Right cardiac atrium (tissue), 5 donors: Measurements from ENCODE around the gene SMG6. TPM values are rescaled to one million over a fixed set of nuclear protein-coding genes. Genes with fewer than 3 reads are reported as not detected.

Experiments
- ATAC-seq, 2 donors: fragments of 200-7000 bp; cut with Tn5 transposase; one replicate each; pipeline versions ENCODE4 v1.8.0 to v1.9.1; 2020; ENCODE audit warnings: moderate library complexity in 2 of 2, mild to moderate bottlenecking in 1 of 2
- DNase-seq, 3 donors: peaks; one replicate each; pipeline ENCODE4 v3.0.0-alpha.2; 2020
- H3K27ac ChIP-seq: one replicate; pipeline ENCODE4 v1.5.1; 2013; ENCODE audit warnings: mild to moderate bottlenecking, low read length, control low read depth, moderate library complexity
- H3K27me3 ChIP-seq: one replicate; pipeline ENCODE4 v1.6.1; 2013; ENCODE audit not compliant: control insufficient read depth, insufficient read depth
- H3K4me1 ChIP-seq: one replicate; pipeline ENCODE4 v1.6.1; 2013; ENCODE audit warnings: low read length; ENCODE audit not compliant: control insufficient read depth, insufficient read depth
- H3K4me3 ChIP-seq: one replicate; pipeline ENCODE4 v1.5.1; 2013; ENCODE audit warnings: low read length, control low read depth
- H3K9me3 ChIP-seq: one replicate; pipeline ENCODE4 v1.6.1; 2013; ENCODE audit warnings: low read length; ENCODE audit not compliant: control insufficient read depth
- WGBS: extraction: QIAGEN DNeasy Blood & Tissue Kit; methylation state at CpG from one replicate; pipeline ENCODE4 v1.1.7; 2013; 5-methylcytosine and 5-hydroxymethylcytosine counted together
- intact Hi-C, 4 donors: fragments of 100-400 bp; cut with DNase I; formaldehyde crosslinking; loops; one replicate each; pipeline versions ENCODE4 v1.11.0 to v1.14.0; 2022 to 2023
- polyA plus RNA-seq: library from polyadenylated mRNA; stranded (reverse); fragments of 200-250 nt; gene quantifications from one replicate; pipeline ENCODE4 v1.2.3, GENCODE V29; 2013
- total RNA-seq, 4 donors: library from RNA; stranded (reverse); fragmentation: NEBNext Ultra II Directional; extraction: Animal tissue kit (Norgen Biotek cat#: 25700); gene quantifications; one replicate each; pipeline ENCODE4 v1.2.1, GENCODE V29; 2021
- donor health status: healthy with polysubstance abuse.
- donor health status: DM: no; HTN: yes; CAD: no.
- donor health status: DM: no; HTN: no; CAD: no.
- donor health status: DM: no; HTN: yes; CAD: no; lungs with severe emphysema.
- donor health status: DM: yes; HTN: yes; CAD: no.

SMG6 gene
- total and polyA plus RNA-seq, 5 donors = 18.7 to 36.0 (median 27.6) TPM

DNA sequence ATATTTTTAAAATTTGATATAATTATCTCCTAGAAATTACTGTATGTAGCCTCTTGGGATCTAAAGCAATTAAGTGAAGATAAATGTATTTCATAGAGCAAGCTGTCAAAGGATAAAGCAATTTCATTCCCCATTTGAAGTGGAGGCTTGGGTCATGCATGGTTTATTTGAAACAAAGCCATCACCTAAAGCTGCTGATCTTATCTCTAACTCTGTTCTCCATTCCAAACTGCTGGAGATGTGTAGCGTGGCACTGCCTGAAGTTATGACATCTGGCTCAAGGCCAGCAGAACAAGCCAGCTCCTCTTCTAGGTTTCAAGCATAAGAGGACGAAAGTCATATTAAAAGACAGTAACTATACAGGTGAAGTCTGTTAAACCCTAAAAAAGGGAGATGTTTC lies 164.8 kb downstream of the SMG6 start:
- intact Hi-C loops = no loop called here
- Histone ChIP-seq H3K9me3 (no peaks in the 10 kb centered on the region), H3K27ac (no peak overlapping the region), H3K27me3 (no peaks in the 10 kb centered on the region), H3K4me1 (peaks cover 9% of the 10 kb centered on the region), H3K4me3 (no peak overlapping the region)
- 34% methylated on average over 2 of the region's 2 CpGs for WGBS
- peak; percentile 53 to 71 for ATAC-seq
- peak in 2 of 3 donors; percentile 54 to 62 for DNase-seq

DNA sequence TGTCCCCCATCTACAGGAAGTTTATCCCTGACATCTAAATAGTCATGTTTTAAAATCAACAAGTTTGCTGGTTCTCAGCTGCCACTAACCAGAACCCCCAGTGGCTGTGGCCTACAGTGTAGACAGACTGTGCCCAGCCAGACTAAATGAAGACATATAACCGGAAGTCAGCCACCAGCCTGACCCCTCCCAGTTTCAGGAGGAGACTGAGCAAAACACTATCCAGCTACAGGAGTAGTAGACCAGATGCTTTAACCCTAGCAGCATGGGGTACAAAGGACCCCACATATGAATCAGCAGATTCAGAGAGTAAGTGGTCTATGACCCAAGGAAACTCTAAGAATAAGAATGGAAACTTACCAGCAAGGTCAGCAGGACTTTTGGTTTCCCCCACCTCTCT lies 165.3 kb downstream of the SMG6 start:
- H3K27ac ChIP-seq = peak overlapping the region; percentile 61
- H3K27me3 ChIP-seq = no peaks in the 10 kb centered on the region
- peak; percentile 81 to 82 for ATAC-seq
- no peak overlapping the region for H3K4me3 ChIP-seq
- WGBS = 16% methylated on average over 1 of the region's 1 CpG
- DNase-seq = peak in 1 of 3 donors; percentile 59
- peaks cover 9% of the 10 kb centered on the region for H3K4me1 ChIP-seq
- intact Hi-C loops = no loop called here
- H3K9me3 ChIP-seq = no peaks in the 10 kb centered on the region

DNA sequence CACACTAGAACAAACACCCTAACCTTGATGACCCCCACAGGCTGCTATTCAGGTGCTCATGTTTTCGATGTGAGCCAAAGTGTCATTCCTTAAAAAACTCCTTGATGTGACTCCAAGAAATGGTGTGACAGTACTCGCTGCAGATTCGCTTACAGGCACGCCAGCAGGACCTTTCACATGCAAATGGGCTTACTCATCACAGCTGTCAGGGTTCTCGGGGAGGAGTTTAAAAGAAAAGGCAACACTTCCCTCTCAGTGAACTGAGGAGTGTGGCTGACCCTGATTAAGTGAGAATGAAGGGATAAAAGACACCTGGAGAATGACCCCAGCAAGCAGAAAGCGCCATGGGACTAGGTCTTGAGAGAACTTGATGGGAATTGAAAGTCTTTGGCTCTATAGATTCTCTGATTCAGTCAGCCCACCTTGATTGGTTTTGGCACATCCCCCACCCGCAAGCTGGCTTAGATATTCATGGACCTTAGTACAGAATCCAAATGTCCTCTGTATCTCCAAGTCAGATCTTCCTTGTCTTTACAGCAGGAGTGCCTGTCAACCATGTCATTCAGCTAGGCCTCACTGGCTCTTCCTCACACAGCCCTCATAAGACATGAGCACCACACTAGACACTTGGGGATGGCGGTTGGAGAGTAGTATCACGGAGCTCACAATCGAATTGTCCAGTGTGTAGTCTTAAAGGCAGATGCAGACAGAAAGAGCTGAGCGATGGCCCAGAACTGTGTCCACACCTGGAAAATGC lies 166.1 kb downstream of the SMG6 start:
- Histone ChIP-seq H3K4me3 (no peak overlapping the region), H3K9me3 (no peaks in the 10 kb centered on the region), H3K4me1 (peaks cover 9% of the 10 kb centered on the region), H3K27ac (peak overlapping the region; percentile 8), H3K27me3 (no peaks in the 10 kb centered on the region)
- intact Hi-C loops = no loop called here
- ATAC-seq = peak; percentile 55 to 62
- DNase-seq = no peak
- WGBS = 77% methylated on average over 11 of the region's 11 CpGs

DNA sequence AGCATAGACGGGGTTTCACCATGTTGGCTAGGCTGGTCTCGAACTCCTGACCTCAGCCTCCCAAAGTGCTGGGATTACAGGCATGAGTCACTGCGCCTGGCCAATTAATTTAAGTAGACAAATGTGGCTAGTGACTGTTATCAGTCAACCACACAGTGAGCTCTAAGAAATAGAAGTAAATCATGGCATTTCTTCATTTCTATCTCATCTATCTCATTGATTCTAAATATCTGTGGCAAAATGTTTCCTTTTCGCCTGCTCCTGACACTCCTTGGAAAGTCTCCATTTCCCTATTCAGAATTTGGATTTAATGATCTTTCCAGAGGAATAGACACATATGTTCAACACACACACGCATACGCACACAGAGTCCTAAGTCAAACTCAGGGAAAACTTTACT lies 167.3 kb downstream of the SMG6 start:
- H3K9me3 ChIP-seq = no peaks in the 10 kb centered on the region
- no peak for DNase-seq
- ATAC-seq = no peak
- H3K4me1 ChIP-seq = peaks cover 9% of the 10 kb centered on the region
- no peak overlapping the region for H3K27ac ChIP-seq
- H3K27me3 ChIP-seq = no peaks in the 10 kb centered on the region
- 94% methylated on average over 6 of the region's 6 CpGs for WGBS
- intact Hi-C loops = no loop called here
- H3K4me3 ChIP-seq = no peak overlapping the region

DNA sequence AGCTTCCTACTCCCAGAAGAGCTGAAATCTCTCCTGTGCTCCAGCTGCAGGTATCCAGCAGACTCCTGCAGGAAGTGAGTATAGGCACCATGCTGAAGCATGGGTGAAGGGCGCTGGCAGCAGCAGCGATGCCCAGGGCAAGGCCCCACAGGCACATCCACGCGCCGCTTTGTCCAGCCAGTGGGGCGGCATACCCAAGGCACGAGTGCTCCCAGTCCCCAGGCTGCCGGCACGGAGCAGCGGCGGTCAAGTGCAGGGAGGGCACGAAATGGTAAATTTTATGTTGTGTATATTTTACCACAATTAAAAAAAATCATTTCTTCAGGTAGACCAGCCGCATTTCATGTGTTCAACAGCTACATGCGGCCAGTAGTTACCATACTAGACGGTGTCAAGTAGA lies 175.6 kb downstream of the SMG6 start:
- Histone ChIP-seq H3K4me3 (no peak overlapping the region), H3K4me1 (peaks cover 15% of the 10 kb centered on the region), H3K27me3 (no peaks in the 10 kb centered on the region), H3K27ac (no peak overlapping the region), H3K9me3 (no peaks in the 10 kb centered on the region)
- 98% methylated on average over 15 of the region's 15 CpGs for WGBS
- intact Hi-C loops = loop anchor here in 1 of 4 donors (10.0 kb wide), 1 partner anchor 63 kb away; no protein-coding TSS in a partner anchor
- DNase-seq = no peak
- no peak for ATAC-seq

DNA sequence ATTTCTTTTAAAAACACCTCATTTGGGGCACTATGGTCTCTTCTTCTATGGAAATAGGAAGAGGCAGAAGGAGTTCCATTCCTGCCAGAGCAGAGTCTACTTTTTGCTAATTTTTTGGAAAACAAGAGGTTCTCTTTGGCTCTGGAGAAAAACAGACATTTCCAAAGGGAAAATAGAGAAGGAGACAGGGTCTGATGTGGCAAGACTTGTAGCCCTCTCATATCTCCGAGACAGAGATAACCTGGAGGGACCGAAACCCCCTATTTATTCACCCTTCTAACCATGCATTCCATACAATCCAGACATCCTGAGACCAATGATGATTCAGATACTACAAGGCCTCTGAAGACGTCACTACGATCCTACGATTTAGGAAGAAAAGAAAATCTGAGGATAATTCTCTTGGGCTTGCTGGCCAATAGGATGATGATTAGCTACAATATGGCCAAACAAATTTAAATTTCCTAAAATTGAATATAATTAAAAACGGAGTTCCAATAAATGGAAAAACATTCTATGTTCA lies 178.5 kb downstream of the SMG6 start:
- DNase-seq (no peak), ATAC-seq (no peak)
- intact Hi-C loops = loop anchor here in 1 of 4 donors (10.0 kb wide), 1 partner anchor 60 kb away; no protein-coding TSS in a partner anchor
- no peaks in the 10 kb centered on the region for H3K9me3 ChIP-seq
- 95% methylated on average over 6 of the region's 6 CpGs for WGBS
- peaks cover 18% of the 10 kb centered on the region for H3K4me1 ChIP-seq
- H3K4me3 ChIP-seq = no peak overlapping the region
- H3K27me3 ChIP-seq = no peaks in the 10 kb centered on the region
- no peak overlapping the region for H3K27ac ChIP-seq

DNA sequence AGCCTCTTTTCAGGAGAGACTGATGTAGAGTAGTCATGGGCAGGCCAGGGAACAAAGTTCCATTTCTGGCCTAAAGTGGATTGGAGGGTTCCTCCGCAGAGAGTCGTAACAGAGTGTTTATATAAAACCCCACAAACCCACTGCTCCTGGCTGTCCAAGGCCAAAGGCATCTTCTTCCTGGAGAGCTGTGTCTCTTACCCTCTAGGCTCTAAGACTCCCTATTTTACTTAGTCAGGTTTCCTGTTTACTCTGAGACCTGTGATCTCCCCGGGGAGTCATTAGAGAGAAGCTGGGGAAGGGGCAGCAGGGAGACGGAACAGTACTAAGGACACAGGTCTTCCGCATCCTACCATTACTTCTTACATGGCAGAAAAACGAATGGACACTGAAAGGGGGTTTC lies 179.2 kb downstream of the SMG6 start:
- Histone ChIP-seq H3K9me3 (no peaks in the 10 kb centered on the region), H3K4me1 (peaks cover 18% of the 10 kb centered on the region), H3K4me3 (no peak overlapping the region), H3K27ac (peak overlapping the region; percentile 82), H3K27me3 (no peaks in the 10 kb centered on the region)
- ATAC-seq (no peak), DNase-seq (no peak)
- WGBS = 67% methylated on average over 6 of the region's 6 CpGs
- intact Hi-C loops = loop anchor here in 1 of 4 donors (10.0 kb wide), 1 partner anchor 60 kb away; no protein-coding TSS in a partner anchor

DNA sequence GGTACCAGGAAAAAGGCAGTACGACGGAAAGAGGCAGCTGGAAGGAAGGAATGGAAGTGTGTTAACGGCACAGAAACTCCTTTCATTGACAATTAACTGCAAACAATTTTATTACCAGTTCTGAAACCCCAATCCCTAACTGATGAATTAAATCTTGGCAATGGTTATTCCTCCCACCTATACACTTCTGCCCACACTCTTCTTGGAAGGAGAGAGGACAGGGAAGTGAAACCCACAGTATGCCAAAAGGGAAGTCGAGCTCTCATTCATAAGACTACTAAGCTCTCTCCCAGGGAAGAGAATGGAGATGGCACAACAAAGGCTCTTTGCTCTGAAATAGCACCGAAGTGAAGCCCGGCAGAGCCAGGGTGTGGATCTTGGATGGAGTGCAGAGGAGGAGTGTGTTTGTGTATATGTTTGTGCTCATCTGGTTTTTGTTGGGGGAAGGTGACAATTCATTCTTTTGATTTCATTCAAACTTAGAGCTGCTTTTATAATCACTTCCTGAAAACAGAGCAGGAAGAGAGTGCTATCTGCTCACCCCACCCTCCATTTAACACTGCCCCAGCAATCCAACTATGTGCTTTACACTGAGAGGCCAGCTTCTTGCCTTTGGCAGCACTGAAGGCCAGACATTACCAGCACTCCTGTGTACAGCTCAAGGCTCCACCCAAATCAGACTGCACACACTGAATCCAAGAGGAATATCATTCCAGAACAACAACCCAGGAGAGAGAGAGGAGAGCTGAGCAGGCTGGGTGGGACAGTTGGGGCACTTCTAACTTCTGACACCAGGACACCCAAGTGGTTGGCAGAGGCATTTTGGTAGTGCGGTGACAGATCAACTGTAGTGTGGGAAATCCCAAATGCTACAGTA lies 180.0 kb downstream of the SMG6 start:
- intact Hi-C loops = loop anchor here in 1 of 4 donors (10.0 kb wide), 1 partner anchor 59 kb away; no protein-coding TSS in a partner anchor

DNA sequence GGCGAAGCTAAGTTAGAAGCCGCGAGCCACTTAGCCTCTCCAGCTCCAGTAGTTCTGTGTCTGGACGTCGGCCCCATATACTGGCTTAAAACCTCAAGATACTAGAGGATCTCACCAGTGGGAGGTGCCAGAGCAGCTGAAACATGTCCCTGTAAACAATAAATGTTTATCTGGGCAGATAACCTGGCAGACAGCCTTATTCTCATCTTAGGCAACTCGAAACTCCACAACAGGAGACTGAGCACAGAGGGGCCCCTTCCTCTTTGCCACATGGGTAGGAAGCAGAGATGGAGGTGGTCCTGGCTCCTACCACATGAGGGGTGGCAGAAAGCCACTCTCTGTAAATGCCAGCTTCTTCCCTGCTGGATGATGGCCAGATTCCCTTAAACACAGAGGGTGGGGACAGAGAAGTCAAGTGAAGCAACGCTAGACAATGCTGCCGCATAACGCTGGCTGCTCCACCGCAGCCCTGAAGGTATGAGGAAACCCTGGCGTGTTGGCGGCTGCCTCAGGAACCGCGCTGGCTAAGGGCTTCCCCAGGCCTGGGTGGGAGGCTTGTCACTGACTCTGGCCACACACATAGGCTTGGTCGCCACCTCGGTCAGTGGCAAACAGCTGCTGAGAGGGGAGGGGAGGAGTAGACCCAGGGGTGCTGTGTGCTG lies 180.8 kb downstream of the SMG6 start:
- no peaks in the 10 kb centered on the region for H3K9me3 ChIP-seq
- ATAC-seq (peak; percentile 88 to 92), DNase-seq (peak; percentile 85 to 90 (median 90))
- no peaks in the 10 kb centered on the region for H3K27me3 ChIP-seq
- WGBS = 12% methylated on average over 16 of the region's 16 CpGs
- peaks cover 18% of the 10 kb centered on the region for H3K4me1 ChIP-seq
- no peak overlapping the region for H3K4me3 ChIP-seq
- intact Hi-C loops = loop anchor here in 1 of 4 donors (10.0 kb wide), 1 partner anchor 58 kb away; no protein-coding TSS in a partner anchor
- H3K27ac ChIP-seq = peak overlapping the region; percentile 82

More for the DNA sequence above, 180.0 kb downstream of the SMG6 start:
- WGBS = 19% methylated on average over 7 of the region's 7 CpGs
- Histone ChIP-seq H3K4me1 (peaks cover 18% of the 10 kb centered on the region), H3K4me3 (no peak overlapping the region), H3K27me3 (no peaks in the 10 kb centered on the region), H3K27ac (peak overlapping the region; percentile 82), H3K9me3 (no peaks in the 10 kb centered on the region)
- ATAC-seq (peak; percentile 86 to 89), DNase-seq (peak; percentile 38 to 78 (median 56))

DNA sequence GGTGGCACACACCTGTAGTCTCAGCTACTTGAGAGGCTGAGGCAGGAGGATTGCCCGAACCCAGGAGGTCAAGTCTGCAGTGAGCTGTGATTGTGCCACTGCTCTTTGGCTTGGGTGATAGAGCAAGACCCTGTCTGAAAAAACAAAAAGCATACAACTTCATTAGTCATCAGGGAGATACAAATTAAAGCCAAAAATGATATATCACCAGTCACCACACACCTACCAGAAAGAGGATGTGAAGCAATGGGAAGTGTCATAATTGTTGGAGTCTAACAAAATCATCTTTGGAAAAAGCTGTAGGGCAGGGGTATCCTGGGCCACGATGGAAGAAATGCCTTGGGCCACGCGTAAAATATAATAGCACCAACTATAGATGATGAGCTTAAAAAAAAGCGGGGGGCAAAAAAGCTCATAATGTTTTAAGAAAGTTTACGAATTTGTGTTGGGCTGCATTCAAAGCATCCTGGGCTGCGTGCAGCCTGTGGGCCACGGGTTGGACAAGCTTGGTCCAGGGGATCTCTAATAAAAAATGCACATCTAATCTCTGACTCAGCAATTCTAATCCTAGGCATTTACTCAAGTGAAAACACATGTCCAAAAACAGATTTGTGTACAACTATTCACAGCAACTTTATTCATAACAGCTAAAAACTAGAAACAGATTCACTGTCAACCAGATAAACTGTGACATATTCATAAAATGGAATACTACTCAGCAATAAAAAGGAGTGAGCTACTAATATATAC lies 182.8 kb downstream of the SMG6 start:
- Histone ChIP-seq H3K27me3 (no peaks in the 10 kb centered on the region), H3K9me3 (no peaks in the 10 kb centered on the region), H3K4me3 (no peak overlapping the region), H3K4me1 (peaks cover 18% of the 10 kb centered on the region), H3K27ac (no peak overlapping the region)
- 88% methylated on average over 8 of the region's 8 CpGs for WGBS
- intact Hi-C loops = loop anchor here in 1 of 4 donors (10.0 kb wide), 1 partner anchor 56 kb away; no protein-coding TSS in a partner anchor
- DNase-seq = no peak
- ATAC-seq = no peak
